A549 (cell line): ENCODE results near the gene NT5C. TPM values are rescaled to one million over a fixed set of nuclear protein-coding genes. Genes with fewer than 3 reads are reported as not detected.

Source experiments
- ATAC-seq, 2 experiments: fragments of 200-7000 bp in 1 of 2; fragments of >200 bp in 1 of 2; cut with Nextera tagmentation in 1 of 2; cut with Tn5 transposase in 1 of 2; 3 replicates each; pipeline versions ENCODE4 v1.8.0 to v1.9.1; 2018 to 2020; ENCODE audit warnings: mild to moderate bottlenecking in 1 of 2, moderate library complexity in 1 of 2
- CTCF ChIA-PET: fragments of 300-600 bp; sonication (Branson Sonifier 250); formaldehyde crosslinking; extraction: SDS; loops from one replicate; lab custom pipeline; 2021; ENCODE audit warnings: antibody characterized with exemption, inconsistent platforms; lab: Yijun Ruan, JAX
- POLR2A ChIA-PET: fragments of 350-600 bp; formaldehyde crosslinking; extraction: SDS; loops from one replicate; lab custom pipeline; 2021; ENCODE audit warnings: antibody characterized with exemption, inconsistent platforms; lab: Yijun Ruan, JAX
- DNase-seq, 2 experiments: peaks; one replicate each; pipeline versions ENCODE4 v3.0.0 to v3.0.0-alpha.2; 2011 to 2016; ENCODE audit warnings: low read depth in 1 of 2, low spot score in 1 of 2
- FAIRE-seq: peaks from 2 replicates; lab custom pipeline; 2011; peaks lifted over from hg19 to GRCh38; lab: Jason Lieb, UNC
- H3K27ac ChIP-seq, 2 experiments: fragments of >200 bp; sonication (Bioruptor Twin); formaldehyde crosslinking; 3 replicates each; pipeline ENCODE4 v1.5.1; 2016 to 2017
- H3K4me1 ChIP-seq: fragments of >200 bp; sonication (Bioruptor Twin); formaldehyde crosslinking; 3 replicates; pipeline ENCODE4 v1.6.1; 2016
- H3K4me2 ChIP-seq: fragments of >200 bp; sonication (Bioruptor Twin); formaldehyde crosslinking; 3 replicates; pipeline ENCODE4 v1.6.1; 2016
- H3K4me3 ChIP-seq: fragments of >200 bp; sonication (Bioruptor Twin); formaldehyde crosslinking; 3 replicates; pipeline ENCODE4 v1.5.1; 2016
- H3K9me3 ChIP-seq: fragments of >200 bp; sonication (Bioruptor Twin); formaldehyde crosslinking; 3 replicates; pipeline ENCODE4 v1.6.1; 2016
- CBX8 ChIP-seq: fragments of 200-600 bp; sonication (generic); IDR thresholded peaks from 2 replicates; pipeline ENCODE4 v1.6.1; 2016
- CHD2 ChIP-seq: fragments of 150-350 bp; IDR thresholded peaks from 2 replicates; pipeline ENCODE4 v1.6.1; 2014; ENCODE audit warnings: low read length; ENCODE audit not compliant: partially characterized antibody
- CHD4 ChIP-seq: fragments of 200-600 bp; sonication (generic); IDR thresholded peaks from 2 replicates; pipeline ENCODE4 v1.6.1; 2016; ENCODE audit warnings: antibody characterized with exemption, mild to moderate bottlenecking, borderline replicate concordance
- EHF ChIP-seq: fragments of 250-450 bp; sonication (Bioruptor Pico); IDR thresholded peaks from 2 replicates; pipeline ENCODE4 v1.5.0; 2020; ENCODE audit warnings: mild to moderate bottlenecking
- FOSB ChIP-seq: fragments of 250-450 bp; sonication (Bioruptor Pico); IDR thresholded peaks from 2 replicates; pipeline ENCODE4 v1.5.0; 2020; ENCODE audit warnings: mild to moderate bottlenecking, moderate library complexity
- FOSL2 ChIP-seq, 2 experiments: fragments of 450-650 bp in 1 of 2; fragments of >200 bp in 1 of 2; sonication (Bioruptor Twin) in 1 of 2; formaldehyde crosslinking; IDR thresholded peaks; 2 replicates each; pipeline versions ENCODE4 v1.5.0 to v1.6.1; 2016 to 2020; ENCODE audit warnings: mild to moderate bottlenecking in 1 of 2, moderate library complexity in 1 of 2
- GATA3 ChIP-seq: IDR thresholded peaks from 2 replicates; pipeline ENCODE4 v1.6.1; 2012; ENCODE audit warnings: borderline replicate concordance
- HOXB13 ChIP-seq: fragments of 250-450 bp; sonication (Bioruptor Pico); IDR thresholded peaks from 2 replicates; pipeline ENCODE4 v1.5.0; 2020; ENCODE audit warnings: low read depth, mild to moderate bottlenecking, moderate library complexity
- HOXB5 ChIP-seq: fragments of 250-450 bp; sonication (Bioruptor Pico); IDR thresholded peaks from 2 replicates; pipeline ENCODE4 v1.5.0; 2020; ENCODE audit warnings: mild to moderate bottlenecking, moderate library complexity
- JUNB ChIP-seq: fragments of >200 bp; sonication (Bioruptor Twin); formaldehyde crosslinking; IDR thresholded peaks from 2 replicates; pipeline ENCODE4 v1.6.1; 2016
- KDM5A ChIP-seq: fragments of 200-600 bp; sonication (generic); IDR thresholded peaks from 2 replicates; pipeline ENCODE4 v1.6.1; 2016; ENCODE audit warnings: antibody characterized with exemption, mild to moderate bottlenecking
- NFE2L2 ChIP-seq: fragments of 150-350 bp; conservative IDR thresholded peaks from 2 replicates; pipeline ENCODE4 v1.6.1; 2014; ENCODE audit warnings: low read length
- NR3C1 ChIP-seq: fragments of >200 bp; sonication (Bioruptor Twin); formaldehyde crosslinking; IDR thresholded peaks from 3 replicates; pipeline ENCODE4 v1.6.1; 2017
- POLR2A ChIP-seq: IDR thresholded peaks from 2 replicates; pipeline ENCODE4 v1.6.1; 2012; ENCODE audit warnings: mild to moderate bottlenecking, low read length
- RCOR1 ChIP-seq: fragments of 150-350 bp; IDR thresholded peaks from 2 replicates; pipeline ENCODE4 v1.6.1; 2014; ENCODE audit warnings: antibody characterized with exemption, low read length, low read depth
- RFX5 ChIP-seq: fragments of 450-650 bp; IDR thresholded peaks from 2 replicates; pipeline ENCODE4 v1.7.1; 2014; ENCODE audit warnings: antibody characterized with exemption, mild to moderate bottlenecking, moderate library complexity
- TFCP2L1 ChIP-seq: fragments of 250-450 bp; sonication (Bioruptor Pico); IDR thresholded peaks from 2 replicates; pipeline ENCODE4 v1.5.0; 2021; ENCODE audit warnings: mild to moderate bottlenecking
- TP53 ChIP-seq: fragments of 250-450 bp; sonication (Bioruptor Pico); IDR thresholded peaks from 2 replicates; pipeline ENCODE4 v1.5.0; 2021; ENCODE audit warnings: mild to moderate bottlenecking, moderate library complexity
- ZC3H11A ChIP-seq: fragments of 450-650 bp; IDR thresholded peaks from 2 replicates; pipeline ENCODE4 v1.6.1; 2014; ENCODE audit warnings: antibody characterized with exemption, mild to moderate bottlenecking
- ZSCAN20 ChIP-seq: fragments of 250-450 bp; sonication (Bioruptor Pico); IDR thresholded peaks from 2 replicates; pipeline ENCODE4 v1.8.0; 2022; ENCODE audit warnings: mild to moderate bottlenecking, moderate library complexity
- WGBS: methylation state at CpG from one replicate; pipeline ENCODE4 v1.1.6; 2017; ENCODE audit errors: missing lambda C conversion rate; 5-methylcytosine and 5-hydroxymethylcytosine counted together
- polyA plus RNA-seq, 4 experiments: library from polyadenylated mRNA; depleted of rRNA in 3 of 4; stranded (reverse); fragments of >200 nt; fragmentation: RNase III in 1 of 4; extraction: RNeasy Plus Mini Kit Qiagen cat#74134 plus additional on column Dnase treatment in 1 of 4; gene quantifications; 2 replicates in 3 of 4; 3 replicates in 1 of 4; pipeline ENCODE4 v1.2.3, GENCODE V29; 2011 to 2017
- TF ChIP-seq, protein P1 (sequence below): IDR thresholded peaks from 2 replicates; pipeline ENCODE4 v1.6.1; 2012; ENCODE audit warnings: low read depth, borderline replicate concordance
- TF ChIP-seq, protein P2 (sequence below): IDR thresholded peaks from 2 replicates; pipeline ENCODE4 v1.6.1; 2012
- TF ChIP-seq, protein P3 (sequence below): fragments of 150-350 bp; IDR thresholded peaks from 2 replicates; pipeline ENCODE4 v1.6.1; 2014; ENCODE audit warnings: low read depth, mild to moderate bottlenecking, low read length
- TF ChIP-seq, protein P4 (sequence below): fragments of >200 bp; sonication (Bioruptor Twin); formaldehyde crosslinking; IDR thresholded peaks from 2 replicates; pipeline ENCODE4 v1.6.1; 2016
- TF ChIP-seq, protein P5 (sequence below): IDR thresholded peaks from 2 replicates; pipeline ENCODE4 v1.6.1; 2012
- TF ChIP-seq, protein P6 (sequence below): fragments of >200 bp; sonication (Bioruptor Twin); formaldehyde crosslinking; IDR thresholded peaks from 3 replicates; pipeline ENCODE4 v1.5.1; 2016
- TF ChIP-seq, protein P7 (sequence below): fragments of 450-650 bp; IDR thresholded peaks from 2 replicates; pipeline ENCODE4 v1.6.1; 2014; ENCODE audit warnings: antibody characterized with exemption
- TF ChIP-seq, protein P8 (sequence below): fragments of 250-450 bp; sonication (Bioruptor Pico); IDR thresholded peaks from 2 replicates; pipeline ENCODE4 v1.5.0; 2021; ENCODE audit warnings: mild to moderate bottlenecking, moderate library complexity, borderline replicate concordance

Gene NT5C
- polyA plus RNA-seq, 2 of the 4 experiments (the other 2 are of a cell fraction), result 73.7 to 91.4 TPM

DNA sequence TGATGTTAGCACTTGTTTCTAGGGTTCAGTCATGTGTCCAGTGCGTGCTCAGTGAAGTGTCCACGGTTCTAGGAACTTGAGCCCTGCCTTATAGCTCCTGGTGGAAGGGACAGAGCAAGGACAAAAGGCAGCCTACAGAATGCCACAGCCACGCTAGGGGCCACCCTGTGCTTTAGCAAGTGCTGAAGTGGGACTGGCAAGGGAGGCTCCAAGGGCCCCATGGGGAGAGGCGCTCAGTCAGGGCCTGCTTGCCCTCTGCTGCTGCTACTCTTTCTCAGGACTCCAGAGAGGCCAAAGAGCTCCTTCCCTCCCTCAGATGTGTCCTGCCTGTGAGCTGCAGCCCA is 6.8 kb downstream of the NT5C start:
- TF ChIP-seq TP53 (CRISPR knock-in tag) (peak; percentile 88; the same call in 1 of the 2 replicates), TFCP2L1 (CRISPR knock-in tag) (0 out of 2 replicates have a peak, but pooled peaks have one; percentile 35), EHF (CRISPR knock-in tag) (peak; percentile 74), FOSL2 (IDR thresholded peaks at IDR 0.05) (no peak), FOSL2 (CRISPR knock-in tag; IDR thresholded peaks at IDR 0.05) (no peak), ZSCAN20 (CRISPR knock-in tag) (0 out of 2 replicates have a peak, but pooled peaks have one; percentile 69), HOXB5 (CRISPR knock-in tag) (peak; percentile 12)
- TF ChIP-seq, protein P1, sequence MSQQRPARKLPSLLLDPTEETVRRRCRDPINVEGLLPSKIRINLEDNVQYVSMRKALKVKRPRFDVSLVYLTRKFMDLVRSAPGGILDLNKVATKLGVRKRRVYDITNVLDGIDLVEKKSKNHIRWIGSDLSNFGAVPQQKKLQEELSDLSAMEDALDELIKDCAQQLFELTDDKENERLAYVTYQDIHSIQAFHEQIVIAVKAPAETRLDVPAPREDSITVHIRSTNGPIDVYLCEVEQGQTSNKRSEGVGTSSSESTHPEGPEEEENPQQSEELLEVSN, result no peak
- TF ChIP-seq, protein P2, sequence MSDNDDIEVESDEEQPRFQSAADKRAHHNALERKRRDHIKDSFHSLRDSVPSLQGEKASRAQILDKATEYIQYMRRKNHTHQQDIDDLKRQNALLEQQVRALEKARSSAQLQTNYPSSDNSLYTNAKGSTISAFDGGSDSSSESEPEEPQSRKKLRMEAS, result no peak
- peak; percentile 35 to 52 for ATAC-seq
- 13% methylated on average over 3 of the region's 4 CpGs for WGBS
- no peak overlapping the region for H3K4me3 ChIP-seq
- no peaks in the 10 kb centered on the region for H3K9me3 ChIP-seq
- ChIA-PET CTCF (interaction anchor here (0.6 to 81.8 kb wide), 10 partner anchors 4 to 167 kb away, joined by 3 to 3429 read pairs (median 7); partner anchors contain the start of genes ARMC7, ATP5PD, KCTD2 and NT5C), POLR2A (interaction anchor here (0.5 to 2.3 kb wide), 15 partner anchors 9 to 252 kb away, joined by 4 to 56 read pairs (median 9); partner anchors contain the start of genes ARMC7, FDXR, JPT1 and SLC16A5)
- DNase-seq, result no peak
- H3K4me1 ChIP-seq, result peaks cover 67% of the 10 kb centered on the region
- peak overlapping the region; percentile 93 for H3K4me2 ChIP-seq
- H3K27ac ChIP-seq, result peak overlapping the region; percentile 92 to 97
- FAIRE-seq, result no peak

DNA sequence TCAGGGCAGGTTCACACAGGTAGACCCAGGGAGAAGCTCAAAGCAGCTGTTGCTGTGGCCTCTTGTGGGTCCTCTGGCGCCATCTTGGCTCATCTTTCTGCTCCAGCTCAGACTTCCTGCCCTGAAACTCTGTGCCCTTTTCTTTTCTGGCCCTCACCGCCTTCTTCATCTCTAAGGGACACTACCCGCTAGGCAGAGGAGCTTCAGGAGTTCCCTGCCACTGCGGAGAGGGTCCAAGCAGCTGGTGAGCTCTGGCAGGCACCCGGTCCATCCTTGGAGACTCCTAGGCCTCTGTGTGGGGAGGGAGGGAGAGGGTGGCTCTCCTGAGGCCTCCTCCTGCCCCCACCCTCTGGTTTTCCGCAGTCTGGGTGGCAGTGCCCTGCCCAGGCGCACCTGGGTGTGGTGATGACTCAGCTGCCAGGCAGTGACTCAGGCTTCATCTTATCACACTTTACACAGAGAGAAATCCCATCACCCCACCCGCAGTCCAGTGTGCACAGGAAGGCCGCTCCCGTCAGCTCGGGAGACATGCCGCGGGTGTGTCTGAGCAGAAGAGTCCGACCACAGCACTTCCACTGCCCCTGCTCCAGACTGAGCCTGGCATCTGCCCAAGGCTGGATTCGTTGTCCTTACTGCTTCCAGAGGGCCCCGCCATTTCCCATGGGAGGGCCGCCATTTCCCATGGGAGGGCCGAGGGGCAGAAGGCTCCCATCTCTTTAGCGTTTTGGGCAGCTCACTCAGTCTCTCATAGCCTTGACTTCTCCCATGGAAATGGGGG is 7.3 kb downstream of the NT5C start:
- Histone ChIP-seq H3K4me1 (peaks cover 61% of the 10 kb centered on the region), H3K27ac (peak overlapping the region; percentile 92 to 97), H3K9me3 (no peaks in the 10 kb centered on the region), H3K4me3 (peak overlapping the region; percentile 31), H3K4me2 (peak overlapping the region; percentile 93)
- ATAC-seq (peak; percentile 93), DNase-seq (peak; percentile 99 to 100), FAIRE-seq (peak; percentile 95)
- WGBS, result 4% methylated on average over 19 of the region's 19 CpGs
- ChIA-PET CTCF (interaction anchor here (0.6 to 81.8 kb wide), 14 partner anchors 3 to 166 kb away, joined by 3 to 3429 read pairs (median 4); partner anchors contain the start of genes ARMC7, ATP5PD, JPT1 and KCTD2), POLR2A (interaction anchor here (0.7 to 2.3 kb wide), 22 partner anchors 7 to 731 kb away, joined by 3 to 56 read pairs (median 4); partner anchors contain the start of genes ARMC7, FDXR, JPT1 and NT5C)
- TF ChIP-seq FOSB (CRISPR knock-in tag) (no peak; the same call in none of the 2 replicates), NR3C1 (no peak), CHD2 (no peak), EHF (CRISPR knock-in tag) (peak; percentile 98), POLR2A (peak; percentile 62), JUNB (peak; percentile 93), NFE2L2 (peak; percentile 87), GATA3 (peak; percentile 93), CHD4 (no peak), ZC3H11A (no peak), KDM5A (no peak), RFX5 (peak; percentile 59), CBX8 (no peak), HOXB13 (CRISPR knock-in tag) (peak; percentile 98), RCOR1 (0 out of 2 replicates have a peak, but pooled peaks have one; percentile 45), ZSCAN20 (CRISPR knock-in tag) (peak; percentile 89)
- TF ChIP-seq, protein P3, sequence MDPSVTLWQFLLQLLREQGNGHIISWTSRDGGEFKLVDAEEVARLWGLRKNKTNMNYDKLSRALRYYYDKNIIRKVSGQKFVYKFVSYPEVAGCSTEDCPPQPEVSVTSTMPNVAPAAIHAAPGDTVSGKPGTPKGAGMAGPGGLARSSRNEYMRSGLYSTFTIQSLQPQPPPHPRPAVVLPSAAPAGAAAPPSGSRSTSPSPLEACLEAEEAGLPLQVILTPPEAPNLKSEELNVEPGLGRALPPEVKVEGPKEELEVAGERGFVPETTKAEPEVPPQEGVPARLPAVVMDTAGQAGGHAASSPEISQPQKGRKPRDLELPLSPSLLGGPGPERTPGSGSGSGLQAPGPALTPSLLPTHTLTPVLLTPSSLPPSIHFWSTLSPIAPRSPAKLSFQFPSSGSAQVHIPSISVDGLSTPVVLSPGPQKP, result no peak
- TF ChIP-seq, protein P4, sequence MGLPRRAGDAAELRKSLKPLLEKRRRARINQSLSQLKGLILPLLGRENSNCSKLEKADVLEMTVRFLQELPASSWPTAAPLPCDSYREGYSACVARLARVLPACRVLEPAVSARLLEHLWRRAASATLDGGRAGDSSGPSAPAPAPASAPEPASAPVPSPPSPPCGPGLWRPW, result no peak
- TF ChIP-seq, protein P5, sequence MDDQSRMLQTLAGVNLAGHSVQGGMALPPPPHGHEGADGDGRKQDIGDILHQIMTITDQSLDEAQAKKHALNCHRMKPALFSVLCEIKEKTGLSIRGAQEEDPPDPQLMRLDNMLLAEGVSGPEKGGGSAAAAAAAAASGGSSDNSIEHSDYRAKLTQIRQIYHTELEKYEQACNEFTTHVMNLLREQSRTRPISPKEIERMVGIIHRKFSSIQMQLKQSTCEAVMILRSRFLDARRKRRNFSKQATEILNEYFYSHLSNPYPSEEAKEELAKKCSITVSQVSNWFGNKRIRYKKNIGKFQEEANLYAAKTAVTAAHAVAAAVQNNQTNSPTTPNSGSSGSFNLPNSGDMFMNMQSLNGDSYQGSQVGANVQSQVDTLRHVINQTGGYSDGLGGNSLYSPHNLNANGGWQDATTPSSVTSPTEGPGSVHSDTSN, result peak; percentile 66; the same call in 1 of the 2 replicates
- TF ChIP-seq, protein P6, sequence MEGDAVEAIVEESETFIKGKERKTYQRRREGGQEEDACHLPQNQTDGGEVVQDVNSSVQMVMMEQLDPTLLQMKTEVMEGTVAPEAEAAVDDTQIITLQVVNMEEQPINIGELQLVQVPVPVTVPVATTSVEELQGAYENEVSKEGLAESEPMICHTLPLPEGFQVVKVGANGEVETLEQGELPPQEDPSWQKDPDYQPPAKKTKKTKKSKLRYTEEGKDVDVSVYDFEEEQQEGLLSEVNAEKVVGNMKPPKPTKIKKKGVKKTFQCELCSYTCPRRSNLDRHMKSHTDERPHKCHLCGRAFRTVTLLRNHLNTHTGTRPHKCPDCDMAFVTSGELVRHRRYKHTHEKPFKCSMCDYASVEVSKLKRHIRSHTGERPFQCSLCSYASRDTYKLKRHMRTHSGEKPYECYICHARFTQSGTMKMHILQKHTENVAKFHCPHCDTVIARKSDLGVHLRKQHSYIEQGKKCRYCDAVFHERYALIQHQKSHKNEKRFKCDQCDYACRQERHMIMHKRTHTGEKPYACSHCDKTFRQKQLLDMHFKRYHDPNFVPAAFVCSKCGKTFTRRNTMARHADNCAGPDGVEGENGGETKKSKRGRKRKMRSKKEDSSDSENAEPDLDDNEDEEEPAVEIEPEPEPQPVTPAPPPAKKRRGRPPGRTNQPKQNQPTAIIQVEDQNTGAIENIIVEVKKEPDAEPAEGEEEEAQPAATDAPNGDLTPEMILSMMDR, result no peak; the same call in 2 of the 3 replicates
- TF ChIP-seq, protein P7, sequence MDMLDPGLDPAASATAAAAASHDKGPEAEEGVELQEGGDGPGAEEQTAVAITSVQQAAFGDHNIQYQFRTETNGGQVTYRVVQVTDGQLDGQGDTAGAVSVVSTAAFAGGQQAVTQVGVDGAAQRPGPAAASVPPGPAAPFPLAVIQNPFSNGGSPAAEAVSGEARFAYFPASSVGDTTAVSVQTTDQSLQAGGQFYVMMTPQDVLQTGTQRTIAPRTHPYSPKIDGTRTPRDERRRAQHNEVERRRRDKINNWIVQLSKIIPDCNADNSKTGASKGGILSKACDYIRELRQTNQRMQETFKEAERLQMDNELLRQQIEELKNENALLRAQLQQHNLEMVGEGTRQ, result no peak
- TF ChIP-seq, protein P8, sequence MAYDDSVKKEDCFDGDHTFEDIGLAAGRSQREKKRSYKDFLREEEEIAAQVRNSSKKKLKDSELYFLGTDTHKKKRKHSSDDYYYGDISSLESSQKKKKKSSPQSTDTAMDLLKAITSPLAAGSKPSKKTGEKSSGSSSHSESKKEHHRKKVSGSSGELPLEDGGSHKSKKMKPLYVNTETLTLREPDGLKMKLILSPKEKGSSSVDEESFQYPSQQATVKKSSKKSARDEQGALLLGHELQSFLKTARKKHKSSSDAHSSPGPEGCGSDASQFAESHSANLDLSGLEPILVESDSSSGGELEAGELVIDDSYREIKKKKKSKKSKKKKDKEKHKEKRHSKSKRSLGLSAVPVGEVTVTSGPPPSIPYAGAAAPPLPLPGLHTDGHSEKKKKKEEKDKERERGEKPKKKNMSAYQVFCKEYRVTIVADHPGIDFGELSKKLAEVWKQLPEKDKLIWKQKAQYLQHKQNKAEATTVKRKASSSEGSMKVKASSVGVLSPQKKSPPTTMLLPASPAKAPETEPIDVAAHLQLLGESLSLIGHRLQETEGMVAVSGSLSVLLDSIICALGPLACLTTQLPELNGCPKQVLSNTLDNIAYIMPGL (CRISPR knock-in tag), result peak; percentile 98
